ENCODE data around the gene CDC20B.

The CDC20B gene, protein sequence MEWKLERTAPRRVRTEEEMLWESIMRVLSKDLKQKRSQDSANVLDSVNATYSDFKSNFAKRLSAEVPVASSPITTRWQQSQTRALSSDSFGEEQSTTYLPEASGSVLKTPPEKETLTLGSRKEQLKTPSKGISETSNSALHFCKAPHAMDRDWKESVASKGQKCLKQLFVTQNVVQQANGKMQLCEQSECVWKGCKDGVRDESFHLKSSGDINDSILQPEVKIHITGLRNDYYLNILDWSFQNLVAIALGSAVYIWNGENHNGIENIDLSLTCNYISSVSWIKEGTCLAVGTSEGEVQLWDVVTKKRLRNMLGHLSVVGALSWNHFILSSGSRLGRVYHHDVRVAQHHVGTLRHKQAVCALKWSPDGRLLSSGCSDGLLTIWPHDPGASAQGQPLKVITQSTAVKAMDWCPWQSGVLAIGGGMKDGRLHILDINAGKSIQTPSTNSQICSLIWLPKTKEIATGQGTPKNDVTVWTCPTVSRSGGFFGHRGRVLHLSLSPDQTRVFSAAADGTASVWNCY

DNA sequence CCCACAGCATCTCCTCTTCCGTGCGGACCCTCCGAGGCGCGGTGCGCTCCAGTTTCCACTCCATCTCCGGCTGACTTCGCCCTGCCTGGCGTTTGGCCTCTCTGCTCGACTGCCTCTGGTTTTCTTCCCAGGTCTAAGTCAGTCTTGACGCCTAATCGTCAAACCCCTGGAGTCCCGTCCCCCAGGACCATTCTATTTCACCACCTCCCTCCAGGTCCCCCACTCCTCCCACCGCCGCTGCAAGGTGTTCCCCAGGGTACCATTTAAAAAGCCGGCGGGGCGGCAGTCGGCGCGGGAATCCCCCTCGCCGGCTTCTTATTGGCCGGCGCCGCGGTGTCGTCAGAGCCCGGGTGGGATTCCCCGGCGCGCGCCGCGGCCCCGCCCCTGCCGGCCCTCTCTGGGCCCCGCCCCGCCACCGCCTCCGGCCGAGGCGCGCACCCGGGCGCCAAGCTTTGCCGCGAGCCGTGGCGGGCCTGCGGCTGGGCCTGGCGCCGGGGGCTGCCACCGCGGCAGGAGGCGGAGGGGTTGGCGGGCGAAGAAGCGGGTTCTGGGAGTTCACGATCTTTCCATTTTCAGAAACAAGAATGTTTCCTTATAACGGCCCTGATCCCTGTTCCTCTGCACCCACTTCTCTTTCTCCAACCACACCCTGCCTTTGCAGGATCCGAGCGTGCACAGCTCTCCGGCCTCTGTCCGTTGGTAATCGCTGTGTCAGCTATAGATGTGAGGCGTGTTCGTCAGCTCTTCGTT, at the start of gene CDC20B:
CDC20B (minus strand) TSS at position 241 of the 750 bp plus-strand sequence; CDS start at position 64, 177 bp downstream.
- no peaks in the 10 kb centered on the region for H3K4me1 ChIP-seq (ENCODE audit: insufficient read depth, low read length)
- H3K36me3 ChIP-seq (ENCODE audit: insufficient read depth, low read length) = no peaks in the 10 kb centered on the region
- H3K9ac ChIP-seq (ENCODE audit: low read depth, low read length) = peak within 1 kb of the TSS; percentile 54; the same call in 1 of the 2 replicates
- H3K9me3 ChIP-seq (ENCODE audit: control insufficient read depth, insufficient read depth, low read length) = no peaks in the 10 kb centered on the region

DNA sequence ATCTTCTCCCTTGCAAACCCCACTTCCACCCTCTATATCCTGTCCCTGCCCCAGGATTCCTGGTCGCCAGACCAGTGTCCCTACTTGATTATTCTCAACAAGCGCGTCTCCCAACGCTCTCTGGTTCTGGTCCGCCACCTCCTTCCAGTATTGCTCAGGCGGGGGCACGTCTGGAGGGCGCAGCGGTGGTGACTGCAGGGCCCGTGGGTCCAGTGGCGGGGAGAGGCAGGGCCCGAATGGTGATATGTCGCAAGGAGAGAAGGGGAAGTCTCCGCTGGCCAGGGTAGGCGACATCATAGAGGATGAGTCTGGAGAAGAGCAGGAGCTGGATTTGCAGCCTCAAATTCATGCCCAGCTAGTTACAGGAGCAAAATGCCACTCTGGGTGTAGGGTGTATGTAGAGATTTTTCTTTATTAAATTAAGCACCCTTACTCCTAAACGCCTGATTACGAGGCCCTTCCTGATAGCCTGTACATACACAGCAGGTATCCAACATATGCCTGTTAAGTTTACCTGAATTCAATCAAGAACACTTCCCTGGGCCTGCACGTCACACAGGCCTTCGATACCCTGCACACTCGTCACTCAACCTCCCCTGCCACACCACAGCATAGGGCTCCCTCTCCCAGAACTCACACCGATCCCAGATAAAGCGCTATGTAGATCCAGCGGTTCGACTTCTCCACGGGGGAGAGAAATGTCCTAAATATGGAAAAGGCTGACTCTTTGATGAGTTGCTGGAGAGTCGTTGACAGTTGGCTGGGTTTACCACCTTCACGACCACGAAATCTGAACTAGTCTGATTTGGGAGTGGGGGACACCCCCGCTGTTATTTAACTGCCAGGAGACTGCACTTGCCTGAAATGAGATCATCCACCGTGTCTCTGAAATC, 49.4 kb upstream of the CDC20B start:
- Histone ChIP-seq H3K9me3 (ENCODE audit: control insufficient read depth, insufficient read depth, low read length) (no peaks in the 10 kb centered on the region), H3K4me1 (ENCODE audit: insufficient read depth, low read length) (peaks cover 4% of the 10 kb centered on the region; the same call in 1 of the 2 replicates), H3K36me3 (ENCODE audit: insufficient read depth, low read length) (no peaks in the 10 kb centered on the region), H3K9ac (ENCODE audit: low read depth, low read length) (no peak overlapping the region; the same call in 1 of the 2 replicates)

DNA sequence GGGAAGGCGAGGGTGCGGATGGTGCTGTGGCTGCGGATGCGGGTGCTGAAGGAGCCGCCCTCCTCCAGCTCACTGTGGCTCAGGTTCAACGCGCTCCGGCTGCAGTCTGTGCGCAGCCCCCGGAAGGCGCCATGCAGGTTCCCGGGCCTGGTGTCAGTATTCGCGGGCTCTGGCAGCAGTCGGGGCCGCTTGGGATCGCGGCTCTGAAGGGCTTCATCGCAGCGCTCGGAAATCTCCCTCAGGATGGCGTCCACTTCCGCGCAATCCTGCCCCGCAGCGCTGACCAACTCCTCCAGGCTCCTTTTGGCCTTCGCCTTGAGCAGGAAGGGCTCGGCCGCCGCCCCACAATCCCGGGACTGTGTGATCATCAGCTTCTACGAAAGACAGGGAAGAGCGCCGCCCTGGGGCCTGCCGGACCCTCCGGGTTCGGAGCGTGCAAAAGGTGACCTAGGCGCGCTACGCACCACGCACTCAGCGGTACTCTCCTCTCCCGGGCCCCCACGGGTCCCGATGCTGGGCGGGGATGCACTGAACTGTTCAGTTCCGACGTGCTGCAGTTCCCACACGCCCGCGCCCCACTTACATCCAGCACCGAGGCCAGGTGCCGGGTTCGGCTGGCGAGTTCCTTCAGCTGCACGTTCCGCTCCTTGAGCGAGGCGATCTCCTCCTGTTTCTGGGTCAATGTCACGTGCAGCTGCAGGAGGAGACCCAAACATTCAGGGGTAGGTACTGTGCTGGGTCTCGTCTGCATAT, 47.6 kb upstream of the CDC20B start:
- H3K36me3 ChIP-seq (ENCODE audit: insufficient read depth, low read length) = no peaks in the 10 kb centered on the region
- peak overlapping the region; percentile 63 for H3K9ac ChIP-seq (ENCODE audit: low read depth, low read length)
- no peaks in the 10 kb centered on the region for H3K9me3 ChIP-seq (ENCODE audit: control insufficient read depth, insufficient read depth, low read length)
- H3K4me1 ChIP-seq (ENCODE audit: insufficient read depth, low read length) = peaks cover 4% of the 10 kb centered on the region; the same call in 1 of the 2 replicates

DNA sequence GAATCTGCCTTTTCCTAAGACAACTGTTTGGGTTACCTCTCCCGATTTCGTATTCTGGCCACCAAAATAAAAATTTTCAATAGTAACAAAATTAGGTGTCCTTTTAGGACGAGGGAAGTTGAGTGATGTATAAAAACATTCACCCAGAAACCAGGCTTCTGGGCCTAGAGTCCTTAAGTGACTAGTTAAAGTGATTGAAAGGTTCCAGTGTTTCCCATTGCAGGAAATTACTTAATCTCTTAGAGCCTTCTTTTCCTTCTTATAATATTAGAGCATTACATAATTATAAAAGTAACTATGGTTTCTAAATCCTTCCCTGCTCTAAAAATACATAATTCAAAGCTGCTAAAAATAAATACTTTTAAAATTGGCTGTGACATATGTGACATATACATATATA, 46.8 kb upstream of the CDC20B start:
- H3K9me3 ChIP-seq (ENCODE audit: control insufficient read depth, insufficient read depth, low read length) = no peaks in the 10 kb centered on the region
- 0 out of 2 replicates have a peak overlapping the region, but pooled peaks have one; percentile 63 for H3K9ac ChIP-seq (ENCODE audit: low read depth, low read length)
- H3K36me3 ChIP-seq (ENCODE audit: insufficient read depth, low read length) = no peaks in the 10 kb centered on the region
- peaks cover 4% of the 10 kb centered on the region; the same call in 1 of the 2 replicates for H3K4me1 ChIP-seq (ENCODE audit: insufficient read depth, low read length)

DNA sequence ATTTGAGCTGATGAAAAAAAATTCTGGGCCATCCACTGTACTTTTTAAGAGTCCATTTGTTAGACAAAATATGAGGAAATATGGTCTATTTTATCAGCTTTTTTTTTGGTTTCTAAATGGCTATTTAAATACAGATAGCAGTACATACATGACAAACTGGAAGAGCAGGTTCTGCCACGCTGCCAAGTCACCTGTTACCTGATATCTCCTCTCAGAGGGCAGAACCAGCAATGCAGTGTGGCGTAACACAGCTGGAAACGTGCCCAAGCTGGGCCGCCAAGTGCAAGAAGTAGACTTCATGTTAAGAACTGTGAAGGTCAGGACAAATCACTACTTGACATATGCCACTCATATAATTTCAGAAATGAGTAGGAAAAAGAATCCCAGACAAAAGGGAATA, 46.0 kb upstream of the CDC20B start:
- Histone ChIP-seq H3K4me1 (ENCODE audit: insufficient read depth, low read length) (peaks cover 4% of the 10 kb centered on the region; the same call in 1 of the 2 replicates), H3K36me3 (ENCODE audit: insufficient read depth, low read length) (no peaks in the 10 kb centered on the region), H3K9me3 (ENCODE audit: control insufficient read depth, insufficient read depth, low read length) (no peaks in the 10 kb centered on the region), H3K9ac (ENCODE audit: low read depth, low read length) (no peak overlapping the region)

DNA sequence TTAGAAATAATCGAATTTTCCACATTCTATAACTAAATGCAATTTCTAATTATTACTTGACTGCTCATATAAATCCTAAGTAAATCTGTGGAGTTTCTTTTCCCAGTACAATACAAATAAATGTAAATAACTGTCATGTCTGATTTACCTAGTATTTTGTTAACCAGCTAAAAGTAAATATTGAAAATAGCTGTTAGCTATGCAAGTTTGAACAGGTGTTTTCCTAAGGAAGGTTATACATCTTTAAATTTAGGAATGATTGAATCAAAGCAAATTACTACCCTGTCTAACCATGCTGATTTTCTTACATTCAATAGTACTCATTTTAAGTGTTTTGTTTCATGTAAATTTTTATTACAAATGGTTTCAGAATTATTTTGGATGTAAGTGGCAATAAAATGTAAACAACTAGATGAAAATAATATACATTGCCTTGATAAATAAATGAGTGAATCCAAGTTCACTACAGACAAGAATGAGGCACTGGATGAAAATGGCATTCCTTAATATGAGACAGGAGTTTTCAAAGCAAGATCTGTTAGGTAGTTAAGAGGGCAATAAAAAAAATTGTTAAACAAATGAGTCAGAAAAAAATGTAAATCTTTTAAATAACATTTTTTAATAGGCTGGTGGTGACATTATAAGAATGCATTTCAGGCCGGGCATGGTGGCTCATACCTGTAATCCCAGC, 38.4 kb upstream of the CDC20B start:
- no peak overlapping the region for H3K9ac ChIP-seq (ENCODE audit: low read depth, low read length)

DNA sequence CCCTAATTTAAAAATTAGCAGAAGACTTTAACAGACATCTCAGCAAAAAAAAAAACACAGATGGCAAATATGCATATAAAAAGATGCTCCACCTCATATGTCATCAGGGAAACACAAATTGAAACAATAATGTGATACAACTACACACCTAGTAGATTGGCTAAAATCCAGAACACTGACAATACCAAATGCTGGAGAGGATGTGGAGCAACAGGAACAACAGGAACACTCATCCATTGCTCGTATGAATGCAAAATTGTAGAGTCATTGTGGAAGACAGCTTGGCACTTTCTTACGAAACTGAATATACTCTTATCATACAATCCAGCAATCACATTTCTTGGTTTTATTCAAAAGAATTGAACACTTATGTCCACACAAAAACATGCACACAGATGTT, 32.0 kb upstream of the CDC20B start:
- no peaks in the 10 kb centered on the region for H3K4me1 ChIP-seq (ENCODE audit: insufficient read depth, low read length)
- H3K36me3 ChIP-seq (ENCODE audit: insufficient read depth, low read length) = no peaks in the 10 kb centered on the region
- H3K9ac ChIP-seq (ENCODE audit: low read depth, low read length) = no peak overlapping the region

More for the DNA sequence above, 38.4 kb upstream of the CDC20B start:
- Histone ChIP-seq H3K4me1 (ENCODE audit: insufficient read depth, low read length) (no peaks in the 10 kb centered on the region), H3K36me3 (ENCODE audit: insufficient read depth, low read length) (no peaks in the 10 kb centered on the region), H3K9me3 (ENCODE audit: control insufficient read depth, insufficient read depth, low read length) (no peaks in the 10 kb centered on the region)

DNA sequence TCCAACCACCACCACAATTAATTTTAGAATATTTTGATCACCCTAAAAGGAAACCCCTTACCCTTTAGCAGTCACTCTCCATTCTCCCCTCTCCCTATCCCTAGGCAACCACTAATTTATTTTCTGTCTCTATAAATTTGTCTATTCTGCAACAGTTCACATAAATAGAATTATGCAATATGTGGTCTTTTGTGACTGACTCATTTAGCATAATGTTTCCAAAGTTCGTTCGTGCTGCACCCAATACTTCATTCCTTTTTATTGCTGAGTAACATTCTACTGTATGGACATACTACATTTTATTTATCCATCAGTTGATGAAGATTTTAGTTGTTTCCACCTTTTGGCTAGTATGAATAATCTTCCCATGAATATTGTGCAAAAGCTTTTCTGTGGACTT, 18.2 kb upstream of the CDC20B start:
- Histone ChIP-seq H3K9me3 (ENCODE audit: control insufficient read depth, insufficient read depth, low read length) (no peaks in the 10 kb centered on the region), H3K36me3 (ENCODE audit: insufficient read depth, low read length) (no peaks in the 10 kb centered on the region), H3K9ac (ENCODE audit: low read depth, low read length) (no peak overlapping the region), H3K4me1 (ENCODE audit: insufficient read depth, low read length) (no peaks in the 10 kb centered on the region)

More for the DNA sequence above, 32.0 kb upstream of the CDC20B start:
- H3K9me3 ChIP-seq (ENCODE audit: control insufficient read depth, insufficient read depth, low read length) = no peaks in the 10 kb centered on the region

DNA sequence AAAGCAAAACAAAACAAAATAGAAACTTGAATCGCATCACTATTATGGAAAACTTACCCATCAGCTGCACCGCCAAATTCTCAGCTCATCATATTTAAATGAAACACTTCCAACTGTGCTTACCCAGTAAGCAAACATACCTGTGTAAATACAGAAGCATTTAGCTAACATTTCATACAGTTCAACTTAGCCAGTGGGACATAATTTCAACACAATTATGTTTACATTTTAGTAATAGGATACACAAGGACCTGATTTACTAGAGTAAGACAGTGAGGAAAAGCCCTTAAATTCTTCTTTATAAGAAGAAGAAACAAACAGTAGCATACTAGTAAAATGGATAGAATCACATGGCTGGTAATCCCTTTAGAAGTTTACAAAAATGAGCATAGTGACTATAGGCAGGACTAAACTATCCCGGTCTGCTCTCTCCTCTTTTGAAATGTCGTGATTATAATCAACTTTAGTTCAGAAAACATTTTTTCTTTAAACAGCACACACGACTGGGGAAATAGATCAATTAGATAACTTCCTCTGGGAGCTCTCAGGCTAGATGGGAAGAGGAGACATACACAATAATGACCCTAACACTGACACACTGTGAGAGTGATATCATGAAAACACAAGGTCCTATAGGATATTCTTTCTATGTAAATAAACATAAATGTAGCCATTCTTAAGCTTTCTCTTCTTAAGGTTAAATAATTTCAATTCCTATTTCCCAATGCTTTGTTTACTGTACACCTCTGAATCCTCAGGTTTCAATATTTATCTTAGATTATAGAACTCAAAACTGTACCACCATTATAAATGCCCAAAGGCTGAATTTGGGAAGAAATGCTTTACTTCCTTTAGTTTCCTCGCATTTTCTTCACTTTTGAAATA, 15.9 kb upstream of the CDC20B start:
- no peaks in the 10 kb centered on the region for H3K4me1 ChIP-seq (ENCODE audit: insufficient read depth, low read length)
- no peak overlapping the region for H3K9ac ChIP-seq (ENCODE audit: low read depth, low read length)
- H3K9me3 ChIP-seq (ENCODE audit: control insufficient read depth, insufficient read depth, low read length) = no peaks in the 10 kb centered on the region
- H3K36me3 ChIP-seq (ENCODE audit: insufficient read depth, low read length) = no peaks in the 10 kb centered on the region

DNA sequence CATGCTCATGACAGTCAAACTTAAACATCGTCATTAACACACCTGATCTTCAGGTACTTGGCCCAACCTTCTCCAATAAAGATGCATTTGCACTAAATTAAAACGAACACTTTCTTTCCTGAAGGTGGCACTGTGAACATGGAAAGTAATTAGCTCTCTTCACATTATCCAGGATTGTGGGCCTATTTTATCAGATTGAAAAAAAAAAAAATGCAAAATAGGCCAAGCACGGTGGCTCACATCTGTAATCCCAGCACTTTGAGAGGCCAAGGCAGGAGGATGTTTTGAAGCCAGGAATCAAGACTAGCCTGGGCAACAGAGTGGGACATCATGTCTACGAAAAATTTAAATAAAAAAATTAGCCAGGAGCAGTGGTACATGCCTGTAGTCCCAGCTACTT, 14.4 kb upstream of the CDC20B start:
- H3K9me3 ChIP-seq (ENCODE audit: control insufficient read depth, insufficient read depth, low read length) = no peaks in the 10 kb centered on the region
- H3K4me1 ChIP-seq (ENCODE audit: insufficient read depth, low read length) = no peaks in the 10 kb centered on the region

DNA sequence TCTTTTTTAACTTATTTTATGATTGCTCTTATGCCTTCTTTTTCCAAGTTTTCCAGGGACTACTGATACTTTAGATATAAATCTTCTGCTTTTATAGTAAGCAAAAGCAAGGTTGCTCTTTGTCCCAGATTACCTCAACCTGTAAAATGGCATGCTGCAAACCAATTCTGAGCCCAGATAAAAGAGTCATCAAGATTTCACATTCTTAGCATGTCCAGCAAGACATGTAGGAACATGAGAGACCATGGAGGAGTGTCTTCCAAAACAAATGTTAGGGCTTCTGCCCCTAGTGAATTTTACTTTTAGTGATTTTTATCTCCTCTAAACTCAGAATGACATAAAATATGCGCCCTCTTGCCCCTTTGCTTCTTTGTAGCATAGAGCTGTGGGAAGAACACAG, 7.0 kb upstream of the CDC20B start:
- Histone ChIP-seq H3K9me3 (ENCODE audit: control insufficient read depth, insufficient read depth, low read length) (no peaks in the 10 kb centered on the region), H3K4me1 (ENCODE audit: insufficient read depth, low read length) (no peaks in the 10 kb centered on the region), H3K36me3 (ENCODE audit: insufficient read depth, low read length) (no peaks in the 10 kb centered on the region), H3K9ac (ENCODE audit: low read depth, low read length) (no peak overlapping the region)

More for the DNA sequence above, 14.4 kb upstream of the CDC20B start:
- H3K9ac ChIP-seq (ENCODE audit: low read depth, low read length) = no peak overlapping the region
- H3K36me3 ChIP-seq (ENCODE audit: insufficient read depth, low read length) = no peaks in the 10 kb centered on the region

DNA sequence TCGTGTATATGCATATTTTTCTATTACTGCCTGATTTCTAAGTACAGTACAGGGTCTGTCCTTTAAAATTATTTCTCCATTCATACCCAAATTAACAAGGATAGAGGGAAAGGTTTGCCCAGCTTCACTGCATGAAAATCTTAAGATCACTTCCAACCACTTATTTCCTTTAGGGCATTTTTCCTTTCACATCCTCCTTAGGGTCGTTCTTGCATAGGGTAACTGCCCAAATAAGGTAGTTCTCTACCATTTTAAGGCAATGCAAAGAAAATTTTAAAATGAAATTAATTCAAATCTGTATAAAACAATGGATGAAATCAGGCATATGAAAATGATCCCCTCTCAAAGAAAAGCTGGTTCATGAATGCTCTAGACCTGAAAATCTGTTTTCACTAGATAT, 4.1 kb upstream of the CDC20B start:
- Histone ChIP-seq H3K9me3 (ENCODE audit: control insufficient read depth, insufficient read depth, low read length) (no peaks in the 10 kb centered on the region), H3K36me3 (ENCODE audit: insufficient read depth, low read length) (no peaks in the 10 kb centered on the region), H3K4me1 (ENCODE audit: insufficient read depth, low read length) (no peaks in the 10 kb centered on the region), H3K9ac (ENCODE audit: low read depth, low read length) (peak overlapping the region; percentile 62; the same call in 1 of the 2 replicates)
